ENCODE results near the gene EFCAB9. TPM values are rescaled to one million over a fixed set of nuclear protein-coding genes. Genes with fewer than 3 reads are reported as not detected.

EFCAB9 gene
- total and polyA plus RNA-seq, 12 donors, result not detected

DNA sequence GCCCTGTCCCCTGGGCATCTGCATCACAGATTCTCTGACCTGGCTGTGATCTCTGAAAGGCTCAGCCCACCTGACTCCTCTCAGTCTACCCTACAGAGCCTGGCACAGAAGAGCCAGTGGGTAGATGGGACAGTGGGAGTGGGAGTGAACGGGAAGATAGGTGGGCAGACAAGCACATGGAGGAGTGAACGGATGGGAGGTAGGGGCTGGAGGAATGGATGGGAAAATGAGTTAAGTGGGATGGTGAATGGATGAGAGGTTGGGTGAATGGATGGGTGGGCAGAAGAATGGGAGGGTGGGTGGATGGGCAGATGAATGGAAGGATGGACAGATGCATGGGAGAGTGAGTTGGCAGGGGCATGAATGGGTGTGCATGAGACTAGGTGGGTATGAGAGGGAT lies 24.8 kb upstream of the EFCAB9 start:
- no peak for DNase-seq
- no peak for TF ChIP-seq POLR2A (IDR thresholded peaks at IDR 0.05)
- TF ChIP-seq, protein P1, sequence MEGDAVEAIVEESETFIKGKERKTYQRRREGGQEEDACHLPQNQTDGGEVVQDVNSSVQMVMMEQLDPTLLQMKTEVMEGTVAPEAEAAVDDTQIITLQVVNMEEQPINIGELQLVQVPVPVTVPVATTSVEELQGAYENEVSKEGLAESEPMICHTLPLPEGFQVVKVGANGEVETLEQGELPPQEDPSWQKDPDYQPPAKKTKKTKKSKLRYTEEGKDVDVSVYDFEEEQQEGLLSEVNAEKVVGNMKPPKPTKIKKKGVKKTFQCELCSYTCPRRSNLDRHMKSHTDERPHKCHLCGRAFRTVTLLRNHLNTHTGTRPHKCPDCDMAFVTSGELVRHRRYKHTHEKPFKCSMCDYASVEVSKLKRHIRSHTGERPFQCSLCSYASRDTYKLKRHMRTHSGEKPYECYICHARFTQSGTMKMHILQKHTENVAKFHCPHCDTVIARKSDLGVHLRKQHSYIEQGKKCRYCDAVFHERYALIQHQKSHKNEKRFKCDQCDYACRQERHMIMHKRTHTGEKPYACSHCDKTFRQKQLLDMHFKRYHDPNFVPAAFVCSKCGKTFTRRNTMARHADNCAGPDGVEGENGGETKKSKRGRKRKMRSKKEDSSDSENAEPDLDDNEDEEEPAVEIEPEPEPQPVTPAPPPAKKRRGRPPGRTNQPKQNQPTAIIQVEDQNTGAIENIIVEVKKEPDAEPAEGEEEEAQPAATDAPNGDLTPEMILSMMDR (IDR thresholded peaks at IDR 0.05), result no peak
- Histone ChIP-seq H3K36me3 (replicated peaks in 1 of 2) (no peaks in the 10 kb centered on the region), H3K9me3 (replicated peaks in 1 of 3) (no peaks in the 10 kb centered on the region), H3K4me3 (no peak overlapping the region), H3K27ac (no peak overlapping the region), H3K27me3 (no peaks in the 10 kb centered on the region), H3K4me1 (replicated peaks in 1 of 2) (peaks cover 12 to 25% of the 10 kb centered on the region in 2 donors)
- WGBS, 4 donors, result 91 to 97% (median 95%) methylated on average over 2 of the region's 2 CpGs
- intact Hi-C loops (cut with DNase I), result no loop called here

DNA sequence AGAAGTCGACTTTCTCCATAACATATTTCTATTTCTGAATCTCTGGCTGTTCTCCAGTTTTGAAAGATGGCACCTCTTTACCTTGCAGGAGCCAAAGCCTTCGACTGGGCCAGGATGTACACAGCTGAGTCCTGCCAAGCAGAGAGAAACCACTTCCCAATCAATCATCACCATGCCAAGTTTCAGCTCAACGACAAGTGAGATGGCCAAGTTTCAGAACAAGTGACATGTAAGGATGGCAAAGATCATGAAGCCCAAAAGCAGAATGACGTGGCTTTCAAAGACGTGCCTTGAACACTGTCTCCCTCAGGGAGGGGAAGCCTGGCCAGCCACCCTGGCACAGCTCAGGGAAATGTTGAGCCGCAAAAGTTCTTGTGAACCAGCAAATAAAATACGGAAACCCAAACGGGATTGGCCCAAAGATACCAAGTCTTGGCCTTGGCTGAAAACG lies 23.7 kb upstream of the EFCAB9 start:
- Histone ChIP-seq H3K27me3 (no peaks in the 10 kb centered on the region), H3K9me3 (replicated peaks in 1 of 3) (no peaks in the 10 kb centered on the region), H3K4me1 (replicated peaks in 1 of 2) (peaks cover 2 to 25% of the 10 kb centered on the region in 2 donors), H3K36me3 (replicated peaks in 1 of 2) (no peaks in the 10 kb centered on the region), H3K4me3 (no peak overlapping the region), H3K27ac (no peak overlapping the region)
- TF ChIP-seq, protein P1 (IDR thresholded peaks at IDR 0.05), result no peak
- no peak for TF ChIP-seq POLR2A (IDR thresholded peaks at IDR 0.05)
- no peak for DNase-seq
- intact Hi-C loops (cut with DNase I), result no loop called here
- WGBS, 4 donors, result 56 to 81% (median 71%) methylated on average over 9 of the region's 9 CpGs

DNA sequence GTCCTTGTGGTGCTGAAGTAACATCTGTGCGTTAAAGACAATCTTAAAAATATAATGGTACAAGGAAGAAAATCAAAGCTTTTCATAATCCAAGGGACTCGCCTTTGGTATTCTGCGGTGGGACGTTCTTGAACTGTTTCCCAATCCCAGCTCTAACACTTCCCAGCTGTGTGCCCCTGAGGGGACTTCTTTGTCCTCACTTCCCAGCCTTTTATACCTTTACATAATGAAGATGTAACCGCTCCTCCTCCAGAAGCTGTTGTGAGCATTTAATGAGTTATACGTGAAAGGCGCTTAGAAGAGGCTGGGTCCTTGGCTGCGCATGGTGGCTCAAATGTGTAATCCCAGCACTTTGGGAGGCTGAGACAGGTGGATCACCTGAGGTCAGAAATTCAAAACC lies 22.9 kb upstream of the EFCAB9 start:
- 87 to 95% (median 92%) methylated on average over 8 of the region's 8 CpGs for WGBS, 4 donors
- Histone ChIP-seq H3K27ac (no peak overlapping the region), H3K4me1 (replicated peaks in 1 of 2) (peaks cover 0 to 23% of the 10 kb centered on the region in 2 donors), H3K4me3 (no peak overlapping the region), H3K36me3 (replicated peaks in 1 of 2) (no peaks in the 10 kb centered on the region), H3K9me3 (replicated peaks in 1 of 3) (no peaks in the 10 kb centered on the region), H3K27me3 (no peaks in the 10 kb centered on the region)
- no peak for TF ChIP-seq POLR2A (IDR thresholded peaks at IDR 0.05)
- TF ChIP-seq, protein P1 (IDR thresholded peaks at IDR 0.05), result no peak
- no peak for DNase-seq
- intact Hi-C loops (cut with DNase I), result no loop called here

DNA sequence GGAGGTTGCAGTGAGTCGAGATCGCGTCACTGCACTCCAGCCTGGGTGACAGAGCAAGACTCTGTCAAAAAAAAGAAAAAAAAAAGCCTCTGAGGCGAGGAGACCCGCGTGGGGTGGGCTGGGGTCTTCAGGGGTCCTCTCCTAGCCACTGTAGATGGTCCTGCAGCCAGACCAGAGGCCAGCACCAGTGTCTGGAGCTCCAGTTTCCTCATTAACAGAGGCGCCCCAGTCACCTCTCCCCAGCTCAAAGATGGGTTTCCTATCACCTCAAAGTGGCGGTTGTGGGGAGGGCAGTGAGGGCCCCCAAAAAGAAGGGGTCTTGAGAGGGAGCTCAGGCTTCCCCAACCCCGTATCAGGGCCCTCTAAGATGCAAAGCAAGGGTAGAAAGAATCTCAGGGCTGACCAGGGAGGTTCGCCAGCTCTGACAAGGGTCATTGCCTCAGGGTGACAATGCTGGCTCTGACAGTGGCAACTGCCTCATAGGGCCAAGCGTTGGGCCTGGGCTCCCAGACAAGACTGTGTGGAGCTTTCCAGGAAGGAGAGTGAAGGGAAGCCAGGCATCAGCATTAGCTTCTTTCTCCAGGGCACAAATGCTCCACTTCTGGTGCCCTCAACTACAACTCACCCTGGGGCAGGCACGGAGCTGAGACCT lies 20.9 kb upstream of the EFCAB9 start:
- H3K4me1 ChIP-seq (replicated peaks in 1 of 2), result peaks cover 0 to 26% of the 10 kb centered on the region in 2 donors
- H3K27ac ChIP-seq, result no peak overlapping the region
- no peaks in the 10 kb centered on the region for H3K36me3 ChIP-seq (replicated peaks in 1 of 2)
- intact Hi-C loops (cut with DNase I), result no loop called here
- no peak overlapping the region for H3K4me3 ChIP-seq
- no peak for TF ChIP-seq POLR2A (IDR thresholded peaks at IDR 0.05)
- TF ChIP-seq, protein P1 (IDR thresholded peaks at IDR 0.05), result no peak
- no peaks in the 10 kb centered on the region for H3K27me3 ChIP-seq
- no peaks in the 10 kb centered on the region for H3K9me3 ChIP-seq (replicated peaks in 1 of 3)
- 63 to 85% (median 80%) methylated on average over 9 to 12 of the region's 12 CpGs for WGBS, 4 donors
- no peak for DNase-seq

Data from adrenal gland (tissue), 12 donors.